ENCODE measurements around the gene ATG7.

Gene ATG7

GRCh38 chr3:11271986-11272904, at the start of gene ATG7:
Gene ATG7, plus strand, starts transcription at chr3:11272397. Its CDS starts 26,299 bp downstream, at chr3:11298696.
- peaks cover 6% of the 10 kb centered on the region for H3K9me3 Mint-ChIP-seq
- peaks cover 5% of the 10 kb centered on the region for H3K27me3 Mint-ChIP-seq
- CTCF ChIA-PET: interaction anchor here (0.5 to 2.0 kb wide), 6 partner anchors 10 to 63 kb away, joined by 3 to 5 read pairs (median 4); no protein-coding TSS in a partner anchor
- H3K4me1 Mint-ChIP-seq: peaks cover 44% of the 10 kb centered on the region
- peak within 1 kb of the TSS; percentile 89 for H3K4me3 Mint-ChIP-seq
- H3K27ac Mint-ChIP-seq: peak within 1 kb of the TSS; percentile 92
- peaks cover 30% of the 10 kb centered on the region for H3K36me3 Mint-ChIP-seq
- peak; percentile 97 for DNase-seq

- H3K27ac Mint-ChIP-seq: no peak overlapping the region
- no peaks in the 10 kb centered on the region for H3K9me3 Mint-ChIP-seq
- H3K4me1 Mint-ChIP-seq: peaks cover 20% of the 10 kb centered on the region
- H3K27me3 Mint-ChIP-seq: peaks cover 4% of the 10 kb centered on the region
- CTCF ChIA-PET: no interaction called here
- no peak overlapping the region for H3K4me3 Mint-ChIP-seq
- no peak for DNase-seq
- no peaks in the 10 kb centered on the region for H3K36me3 Mint-ChIP-seq
Observed at GRCh38 chr3:11224010-11224409, 48.2 kb upstream of the ATG7 start.

- no peak overlapping the region for H3K27ac Mint-ChIP-seq
- no peak for DNase-seq
- H3K4me3 Mint-ChIP-seq: no peak overlapping the region
- no peaks in the 10 kb centered on the region for H3K36me3 Mint-ChIP-seq
- no peaks in the 10 kb centered on the region for H3K9me3 Mint-ChIP-seq
- CTCF ChIA-PET: no interaction called here
- H3K27me3 Mint-ChIP-seq: peaks cover 4% of the 10 kb centered on the region
- H3K4me1 Mint-ChIP-seq: peaks cover 20% of the 10 kb centered on the region
Observed at GRCh38 chr3:11224870-11225229, 47.3 kb upstream of the ATG7 start.

- Mint-ChIP-seq H3K27me3 (peaks cover 5% of the 10 kb centered on the region), H3K4me3 (no peak overlapping the region), H3K4me1 (peaks cover 20% of the 10 kb centered on the region), H3K9me3 (no peaks in the 10 kb centered on the region), H3K27ac (no peak overlapping the region), H3K36me3 (no peaks in the 10 kb centered on the region)
- no peak for DNase-seq
- CTCF ChIA-PET: no interaction called here
Observed at GRCh38 chr3:11226042-11226370, 46.2 kb upstream of the ATG7 start.

- Mint-ChIP-seq H3K27ac (no peak overlapping the region), H3K4me3 (no peak overlapping the region), H3K4me1 (peaks cover 20% of the 10 kb centered on the region), H3K36me3 (no peaks in the 10 kb centered on the region), H3K27me3 (peaks cover 6% of the 10 kb centered on the region), H3K9me3 (no peaks in the 10 kb centered on the region)
- DNase-seq: no peak
- CTCF ChIA-PET: interaction anchor here (1.0 kb wide), 1 partner anchor 8 kb away, joined by 5 read pairs; no protein-coding TSS in a partner anchor
Observed at GRCh38 chr3:11228041-11228440, 44.2 kb upstream of the ATG7 start.

- Mint-ChIP-seq H3K36me3 (no peaks in the 10 kb centered on the region), H3K4me3 (no peak overlapping the region), H3K4me1 (peaks cover 20% of the 10 kb centered on the region), H3K9me3 (no peaks in the 10 kb centered on the region), H3K27ac (no peak overlapping the region), H3K27me3 (peaks cover 19% of the 10 kb centered on the region)
- CTCF ChIA-PET: no interaction called here
- no peak for DNase-seq
Observed at GRCh38 chr3:11230125-11230524, 42.1 kb upstream of the ATG7 start.

GRCh38 chr3:11230832-11231231, 41.4 kb upstream of the ATG7 start:
- Mint-ChIP-seq H3K4me3 (no peak overlapping the region), H3K27ac (no peak overlapping the region), H3K9me3 (no peaks in the 10 kb centered on the region), H3K27me3 (peaks cover 26% of the 10 kb centered on the region), H3K36me3 (no peaks in the 10 kb centered on the region), H3K4me1 (peaks cover 15% of the 10 kb centered on the region)
- CTCF ChIA-PET: no interaction called here
- no peak for DNase-seq

GRCh38 chr3:11235385-11235784, 36.8 kb upstream of the ATG7 start:
- H3K27me3 Mint-ChIP-seq: peaks cover 23% of the 10 kb centered on the region
- no peak for DNase-seq
- H3K4me1 Mint-ChIP-seq: peaks cover 5% of the 10 kb centered on the region
- H3K9me3 Mint-ChIP-seq: peaks cover 8% of the 10 kb centered on the region
- no peak overlapping the region for H3K4me3 Mint-ChIP-seq
- no peaks in the 10 kb centered on the region for H3K36me3 Mint-ChIP-seq
- CTCF ChIA-PET: interaction anchor here (1.1 to 5.4 kb wide), 5 partner anchors 69 to 416 kb away, joined by 3 to 91 read pairs (median 5); no protein-coding TSS in a partner anchor
- no peak overlapping the region for H3K27ac Mint-ChIP-seq

- Mint-ChIP-seq H3K4me3 (no peak overlapping the region), H3K36me3 (no peaks in the 10 kb centered on the region), H3K9me3 (peaks cover 8% of the 10 kb centered on the region), H3K27ac (no peak overlapping the region), H3K27me3 (peaks cover 23% of the 10 kb centered on the region), H3K4me1 (peaks cover 5% of the 10 kb centered on the region)
- CTCF ChIA-PET: interaction anchor here (0.7 to 5.4 kb wide), 14 partner anchors 9 to 689 kb away, joined by 3 to 91 read pairs (median 4); no protein-coding TSS in a partner anchor
- peak; percentile 86 for DNase-seq
Observed at GRCh38 chr3:11236588-11237461, 35.4 kb upstream of the ATG7 start.

GRCh38 chr3:11238060-11238459, 34.1 kb upstream of the ATG7 start:
- Mint-ChIP-seq H3K27ac (no peak overlapping the region), H3K4me3 (no peak overlapping the region), H3K27me3 (peaks cover 26% of the 10 kb centered on the region), H3K9me3 (peaks cover 8% of the 10 kb centered on the region), H3K4me1 (peaks cover 5% of the 10 kb centered on the region), H3K36me3 (no peaks in the 10 kb centered on the region)
- DNase-seq: no peak
- CTCF ChIA-PET: interaction anchor here (1.0 to 5.4 kb wide), 4 partner anchors 10 to 413 kb away, joined by 4 to 91 read pairs (median 7); no protein-coding TSS in a partner anchor

- CTCF ChIA-PET: interaction anchor here (1.0 to 5.4 kb wide), 3 partner anchors 9 to 413 kb away, joined by 4 to 91 read pairs (median 5); no protein-coding TSS in a partner anchor
- Mint-ChIP-seq H3K27me3 (peaks cover 26% of the 10 kb centered on the region), H3K9me3 (peaks cover 8% of the 10 kb centered on the region), H3K4me1 (peaks cover 5% of the 10 kb centered on the region), H3K27ac (no peak overlapping the region), H3K36me3 (no peaks in the 10 kb centered on the region), H3K4me3 (no peak overlapping the region)
- no peak for DNase-seq
Observed at GRCh38 chr3:11238880-11239279, 33.3 kb upstream of the ATG7 start.

- peaks cover 20% of the 10 kb centered on the region for H3K27me3 Mint-ChIP-seq
- H3K4me3 Mint-ChIP-seq: no peak overlapping the region
- CTCF ChIA-PET: interaction anchor here (5.4 kb wide), 1 partner anchor 94 kb away, joined by 91 read pairs; no protein-coding TSS in a partner anchor
- DNase-seq: no peak
- peaks cover 8% of the 10 kb centered on the region for H3K9me3 Mint-ChIP-seq
- no peaks in the 10 kb centered on the region for H3K36me3 Mint-ChIP-seq
- H3K27ac Mint-ChIP-seq: no peak overlapping the region
- H3K4me1 Mint-ChIP-seq: peaks cover 5% of the 10 kb centered on the region
Observed at GRCh38 chr3:11239796-11240195, 32.4 kb upstream of the ATG7 start.

GRCh38 chr3:11240496-11240895, 31.7 kb upstream of the ATG7 start:
- Mint-ChIP-seq H3K4me3 (no peak overlapping the region), H3K27ac (no peak overlapping the region), H3K9me3 (peaks cover 8% of the 10 kb centered on the region), H3K27me3 (peaks cover 15% of the 10 kb centered on the region), H3K4me1 (peaks cover 5% of the 10 kb centered on the region), H3K36me3 (no peaks in the 10 kb centered on the region)
- CTCF ChIA-PET: no interaction called here
- no peak for DNase-seq

GRCh38 chr3:11244121-11244677, 28.0 kb upstream of the ATG7 start:
- no peak overlapping the region for H3K27ac Mint-ChIP-seq
- H3K27me3 Mint-ChIP-seq: peaks cover 9% of the 10 kb centered on the region
- no peaks in the 10 kb centered on the region for H3K9me3 Mint-ChIP-seq
- DNase-seq: no peak
- CTCF ChIA-PET: no interaction called here
- no peaks in the 10 kb centered on the region for H3K36me3 Mint-ChIP-seq
- no peaks in the 10 kb centered on the region for H3K4me1 Mint-ChIP-seq
- H3K4me3 Mint-ChIP-seq: no peak overlapping the region

Measured in activated naive CD4-positive, alpha-beta T cell treated with anti-CD3 and anti-CD28 coated beads, Interleukin-2, amount 10 ng/mL, durations not matched to agents 7 days and 5 days (primary cell).